Calu3 (cell line): ENCODE measurements around the gene ARFGEF2. TPM values are rescaled to one million over a fixed set of nuclear protein-coding genes. Genes with fewer than 3 reads are reported as not detected.

Experiments
- BruUV-seq: library from RNA; stranded (reverse); fragments of 400-500 nt; replicated peaks from 2 replicates; lab custom pipeline; 2021; lab: Mats Ljungman, UMichigan
- CTCF ChIA-PET: fragments of 300-600 bp; sonication (Branson Sonifier 250); formaldehyde crosslinking; loops from one replicate; lab custom pipeline; 2022; ENCODE audit warnings: antibody characterized with exemption; lab: Charles Lee
- DNase-seq: peaks from one replicate; pipeline ENCODE4 v3.0.0; 2022
- H3K27ac Mint-ChIP-seq: one replicate; pipeline ENCODE4 v1.8.0; 2022; ENCODE audit warnings: mixed read lengths; ENCODE audit not compliant: unreplicated experiment
- H3K27me3 Mint-ChIP-seq: one replicate; pipeline ENCODE4 v1.8.0; 2022; ENCODE audit warnings: mixed read lengths; ENCODE audit not compliant: unreplicated experiment
- H3K36me3 Mint-ChIP-seq: one replicate; pipeline ENCODE4 v1.8.0; 2022; ENCODE audit warnings: mild to moderate bottlenecking, moderate library complexity, mixed read lengths; ENCODE audit not compliant: insufficient read depth, unreplicated experiment
- H3K4me1 Mint-ChIP-seq: one replicate; pipeline ENCODE4 v1.8.0; 2022; ENCODE audit warnings: mild to moderate bottlenecking, low read depth, mixed read lengths; ENCODE audit not compliant: unreplicated experiment
- H3K4me3 Mint-ChIP-seq: one replicate; pipeline ENCODE4 v1.8.0; 2022; ENCODE audit warnings: mild to moderate bottlenecking, low read depth, moderate library complexity, mixed read lengths; ENCODE audit not compliant: unreplicated experiment
- H3K9me3 Mint-ChIP-seq: one replicate; pipeline ENCODE4 v1.8.0; 2022; ENCODE audit warnings: low read depth, mixed read lengths; ENCODE audit not compliant: unreplicated experiment
- CTCF ChIP-seq: fragments of 200-600 bp; IDR thresholded peaks from one replicate; pipeline ENCODE4 v1.8.0; 2022; ENCODE audit warnings: antibody characterized with exemption; ENCODE audit not compliant: unreplicated experiment
- intact Hi-C: fragments of 100-400 bp; cut with micrococcal nuclease; formaldehyde crosslinking; loops from one replicate; pipeline ENCODE4 v1.10.0; 2022; ENCODE audit not compliant: unreplicated experiment
- total RNA-seq: library from RNA; stranded (reverse); gene quantifications from 2 replicates; pipeline ENCODE4 v1.2.3, GENCODE V29; 2022

ARFGEF2 gene
- total RNA-seq, 1 experiment from 2014 or later = 59.2 TPM

DNA sequence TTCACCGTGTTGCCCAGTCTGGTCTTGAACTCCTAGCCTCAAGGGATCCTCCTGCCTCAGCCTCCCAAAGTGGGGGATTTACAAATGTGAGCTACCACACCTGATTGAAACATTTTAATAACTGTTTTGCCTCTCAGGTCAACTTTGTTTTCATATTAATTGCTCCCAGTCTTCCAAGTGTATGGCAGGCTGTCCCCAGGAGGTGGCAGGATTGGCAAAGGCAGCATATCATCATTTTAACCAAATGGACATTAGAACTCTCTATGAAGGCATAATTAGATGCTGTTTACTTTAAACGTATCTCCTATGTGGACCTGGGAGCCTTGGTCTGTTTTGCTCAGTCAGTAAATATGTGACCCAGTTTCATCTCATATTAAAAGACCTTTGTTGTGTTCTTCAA is 65.4 kb downstream of the ARFGEF2 start:
- peaks cover 83% of the 10 kb centered on the region for H3K36me3 Mint-ChIP-seq
- TF ChIP-seq CTCF = peak; percentile 68
- H3K27ac Mint-ChIP-seq = no peak overlapping the region
- DNase-seq = peak; percentile 47
- no peak overlapping the region for H3K4me3 Mint-ChIP-seq
- intact Hi-C loops = loop anchor here (2.0 kb wide), 1 partner anchor 22 kb away; no protein-coding TSS in a partner anchor
- no TSS peak for BruUV-seq
- H3K4me1 Mint-ChIP-seq = peaks cover 17% of the 10 kb centered on the region
- no peaks in the 10 kb centered on the region for H3K27me3 Mint-ChIP-seq
- peaks cover 4% of the 10 kb centered on the region for H3K9me3 Mint-ChIP-seq
- CTCF ChIA-PET = interaction anchor here (0.6 to 1.6 kb wide), 2 partner anchors 230 to 964 kb away, joined by 3 to 5 read pairs; no protein-coding TSS in a partner anchor

DNA sequence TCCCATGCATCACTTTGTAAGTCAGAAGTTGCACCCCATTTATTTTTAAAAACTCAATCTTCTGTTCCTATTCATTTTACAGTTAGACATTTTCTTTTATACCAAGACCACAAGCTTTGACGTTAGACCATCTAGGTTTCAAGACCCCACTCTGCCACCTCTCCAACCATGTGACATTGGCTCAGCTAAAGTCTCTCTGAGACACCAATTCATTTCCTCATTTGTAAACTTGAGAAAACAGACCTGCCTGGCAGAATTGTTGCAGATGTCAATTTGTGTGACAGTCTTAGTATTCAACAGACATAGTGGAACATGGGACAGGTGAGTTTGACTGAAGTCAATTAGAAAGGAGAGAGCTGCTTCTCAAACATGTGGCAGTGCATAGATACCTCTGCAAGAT is 69.0 kb downstream of the ARFGEF2 start:
- Mint-ChIP-seq H3K27me3 (no peaks in the 10 kb centered on the region), H3K9me3 (no peaks in the 10 kb centered on the region), H3K27ac (no peak overlapping the region), H3K4me1 (no peaks in the 10 kb centered on the region), H3K36me3 (peaks cover 77% of the 10 kb centered on the region), H3K4me3 (no peak overlapping the region)
- BruUV-seq = no TSS peak
- no peak for TF ChIP-seq CTCF
- CTCF ChIA-PET = no interaction called here
- no peak for DNase-seq
- intact Hi-C loops = no loop called here

GRCh38 chr20:48995589-48995988 is 74.1 kb downstream of the ARFGEF2 start:
- no peak for TF ChIP-seq CTCF
- Mint-ChIP-seq H3K9me3 (no peaks in the 10 kb centered on the region), H3K36me3 (peaks cover 52% of the 10 kb centered on the region), H3K27ac (no peak overlapping the region), H3K4me3 (no peak overlapping the region), H3K4me1 (no peaks in the 10 kb centered on the region), H3K27me3 (no peaks in the 10 kb centered on the region)
- no peak for DNase-seq
- CTCF ChIA-PET = no interaction called here
- no TSS peak for BruUV-seq
- intact Hi-C loops = no loop called here

- BruUV-seq = no TSS peak
- peaks cover 37% of the 10 kb centered on the region for H3K36me3 Mint-ChIP-seq
- H3K4me1 Mint-ChIP-seq = no peaks in the 10 kb centered on the region
- CTCF ChIA-PET = interaction anchor here (0.7 kb wide), 1 partner anchor 38 kb away, joined by 3 read pairs; no protein-coding TSS in a partner anchor
- H3K27ac Mint-ChIP-seq = no peak overlapping the region
- intact Hi-C loops = no loop called here
- no peak for DNase-seq
- no peak for TF ChIP-seq CTCF
- H3K4me3 Mint-ChIP-seq = no peak overlapping the region
- no peaks in the 10 kb centered on the region for H3K9me3 Mint-ChIP-seq
- no peaks in the 10 kb centered on the region for H3K27me3 Mint-ChIP-seq
Measured at GRCh38 chr20:48999890-49000870, 78.7 kb downstream of the ARFGEF2 start.
